ENCODE measurements around the gene PTTG2. TPM values are rescaled to one million over a fixed set of nuclear protein-coding genes. Genes with fewer than 3 reads are reported as not detected.
A peak's percentile ranks its signal among the peaks of the same experiment; 100 is the strongest.

PTTG2 gene
- total RNA-seq, 3 donors from 2014 or later (not counting 1 experiment from before 2014, with no cell fraction given): 0.82 to 1.5 (median 1.2) TPM

GRCh38 chr4:38008571-38009021 lies 48.4 kb downstream of the PTTG2 start:
- H3K27ac ChIP-seq (ENCODE audit: low read length): no peak overlapping the region
- no peaks in the 10 kb centered on the region for H3K36me3 ChIP-seq (ENCODE audit: control insufficient read depth, insufficient read depth, low read length)
- H3K9me3 ChIP-seq (ENCODE audit: control insufficient read depth, insufficient read depth, low read length): no peaks in the 10 kb centered on the region
- intact Hi-C loops (cut with micrococcal nuclease): no loop called here
- no peak overlapping the region for H3K4me3 ChIP-seq (ENCODE audit: low read length)
- Mint-ChIP-seq H3K9me3 (no peaks in the 10 kb centered on the region), H3K27me3 (ENCODE audit: low read depth in 2 of 2) (no peaks in the 10 kb centered on the region), H3K4me1 (peaks cover 46 to 51% of the 10 kb centered on the region in 2 donors), H3K36me3 (no peaks in the 10 kb centered on the region), H3K4me3 (no peak overlapping the region), H3K27ac (peak overlapping the region in 1 of 2 donors; percentile 69)
- DNase-seq: no peak
- no peak for TF ChIP-seq CTCF (IDR thresholded peaks at IDR 0.05)
- H3K27me3 ChIP-seq (ENCODE audit: control insufficient read depth, insufficient read depth, low read length): no peaks in the 10 kb centered on the region
- ATAC-seq: no peak
- 97% methylated on average over 3 of the region's 3 CpGs for WGBS (ENCODE audit: insufficient coverage)
- peaks cover 23% of the 10 kb centered on the region for H3K4me1 ChIP-seq (ENCODE audit: control insufficient read depth, insufficient read depth, low read length)

- DNase-seq (no peak), ATAC-seq (no peak)
- no peak overlapping the region for H3K27ac ChIP-seq (ENCODE audit: low read length)
- no peak overlapping the region for H3K27ac Mint-ChIP-seq
- no peaks in the 10 kb centered on the region for H3K36me3 Mint-ChIP-seq
- no peaks in the 10 kb centered on the region for H3K27me3 ChIP-seq (ENCODE audit: control insufficient read depth, insufficient read depth, low read length)
- H3K9me3 ChIP-seq (ENCODE audit: control insufficient read depth, insufficient read depth, low read length): no peaks in the 10 kb centered on the region
- H3K4me1 Mint-ChIP-seq: peaks cover 45 to 49% of the 10 kb centered on the region in 2 donors
- H3K4me3 ChIP-seq (ENCODE audit: low read length): no peak overlapping the region
- H3K36me3 ChIP-seq (ENCODE audit: control insufficient read depth, insufficient read depth, low read length): no peaks in the 10 kb centered on the region
- no peaks in the 10 kb centered on the region for H3K27me3 Mint-ChIP-seq (ENCODE audit: low read depth in 2 of 2)
- H3K4me1 ChIP-seq (ENCODE audit: control insufficient read depth, insufficient read depth, low read length): peaks cover 18% of the 10 kb centered on the region
- H3K4me3 Mint-ChIP-seq: no peak overlapping the region
- H3K9me3 Mint-ChIP-seq: no peaks in the 10 kb centered on the region
- intact Hi-C loops (cut with micrococcal nuclease): no loop called here
- no peak for TF ChIP-seq CTCF (IDR thresholded peaks at IDR 0.05)
These were observed 49.2 kb downstream of the PTTG2 start for GRCh38 chr4:38009421-38009820.

GRCh38 chr4:38009949-38010348 lies 49.8 kb downstream of the PTTG2 start:
- H3K36me3 Mint-ChIP-seq: no peaks in the 10 kb centered on the region
- TF ChIP-seq CTCF (IDR thresholded peaks at IDR 0.05): no peak
- no peak overlapping the region for H3K4me3 Mint-ChIP-seq
- H3K27ac ChIP-seq (ENCODE audit: low read length): no peak overlapping the region
- H3K36me3 ChIP-seq (ENCODE audit: control insufficient read depth, insufficient read depth, low read length): peaks cover 2% of the 10 kb centered on the region
- H3K9me3 ChIP-seq (ENCODE audit: control insufficient read depth, insufficient read depth, low read length): no peaks in the 10 kb centered on the region
- peaks cover 40 to 44% of the 10 kb centered on the region in 2 donors for H3K4me1 Mint-ChIP-seq
- H3K4me3 ChIP-seq (ENCODE audit: low read length): no peak overlapping the region
- ATAC-seq (no peak), DNase-seq (no peak)
- H3K9me3 Mint-ChIP-seq: no peaks in the 10 kb centered on the region
- no peaks in the 10 kb centered on the region for H3K27me3 ChIP-seq (ENCODE audit: control insufficient read depth, insufficient read depth, low read length)
- H3K4me1 ChIP-seq (ENCODE audit: control insufficient read depth, insufficient read depth, low read length): peaks cover 18% of the 10 kb centered on the region
- WGBS (ENCODE audit: insufficient coverage): 98% methylated on average over 2 of the region's 3 CpGs
- no peaks in the 10 kb centered on the region for H3K27me3 Mint-ChIP-seq (ENCODE audit: low read depth in 2 of 2)
- intact Hi-C loops (cut with micrococcal nuclease): no loop called here
- no peak overlapping the region for H3K27ac Mint-ChIP-seq

Other genes starting within 250 kb of the PTTG2 start
- gene PGM2, start 133.7 kb upstream of the PTTG2 start, total RNA-seq: 10 to 100 TPM; 18.7 to 31.9 (median 27.1) TPM
- 10 to 100 TPM; 59.2 to 78.6 (median 68.5) TPM for gene TBC1D1, start 69.3 kb upstream of the PTTG2 start, total RNA-seq